Gastrocnemius medialis (tissue), 4 donors: ENCODE measurements around the gene CSTA. TPM values are rescaled to one million over a fixed set of nuclear protein-coding genes. Genes with fewer than 3 reads are reported as not detected.
A peak's percentile ranks its signal among the peaks of the same experiment; 100 is the strongest.

Experiments used
- ATAC-seq, 2 donors: fragments of 150-250 bp; one replicate each; pipeline ENCODE4 v1.9.1; 2016
- DNase-seq, 2 donors: peaks; one replicate each; pipeline ENCODE4 v3.0.0-alpha.2; 2019
- H3K27ac ChIP-seq, 4 donors: fragments of 200-600 bp; sonication (generic); 1 replicate in 1 of 4; 2 replicates in 3 of 4; pipeline ENCODE4 v1.5.1; 2016 to 2018; ENCODE audit warnings: mild to moderate bottlenecking in 2 of 4, moderate library complexity in 1 of 4
- H3K27me3 ChIP-seq, 3 donors: fragments of 200-600 bp; sonication (generic) in 2 of 3; 1 replicate in 1 of 3; 2 replicates in 2 of 3; pipeline versions ENCODE4 v1.5.1 to v1.6.0; 2016 to 2019; ENCODE audit warnings: mild to moderate bottlenecking in 1 of 3, moderate library complexity in 1 of 3
- H3K36me3 ChIP-seq, 2 donors: fragments of 200-600 bp; sonication (generic) in 1 of 2; one replicate each; pipeline ENCODE4 v1.5.1; 2017 to 2018
- H3K4me1 ChIP-seq, 2 donors: fragments of 200-600 bp; sonication (generic) in 1 of 2; one replicate each; pipeline ENCODE4 v1.5.1; 2016 to 2017; ENCODE audit warnings: mild to moderate bottlenecking in 2 of 2
- H3K4me3 ChIP-seq, 4 donors: fragments of 200-600 bp; sonication (generic) in 3 of 4; 1 replicate in 1 of 4; 2 replicates in 3 of 4; pipeline ENCODE4 v1.5.1; 2016 to 2019; ENCODE audit warnings: mild to moderate bottlenecking in 2 of 4
- H3K9me3 ChIP-seq, 3 donors: fragments of 200-600 bp; sonication (generic) in 2 of 3; 1 replicate in 1 of 3; 2 replicates in 2 of 3; pipeline ENCODE4 v1.5.1; 2016 to 2019
- POLR2A ChIP-seq, 2 donors: fragments of 450-650 bp; IDR thresholded peaks; one replicate each; pipeline ENCODE4 v1.6.1; 2017; ENCODE audit warnings: antibody characterized with exemption in 2 of 2, mild to moderate bottlenecking in 2 of 2, moderate library complexity in 2 of 2
- in situ Hi-C, 4 donors: fragments of 200-750 bp; cut with MboI; loops; one replicate each; pipeline versions ENCODE4 v1.15.0 to v1.8.0; 2017; ENCODE audit warnings: low sequenced_read_pairs in 4 of 4
- intact Hi-C: fragments of 100-400 bp; cut with DNase I; formaldehyde crosslinking; loops from one replicate; pipeline ENCODE4 v1.15.1; 2023; ENCODE audit warnings: low total_unique reads
- total RNA-seq, 4 donors: library from RNA; depleted of rRNA; stranded (reverse); fragments of >200 nt; gene quantifications; one replicate each; pipeline versions ENCODE4 v1.1.0 to v1.2.3, GENCODE V29; 2016
- TF ChIP-seq, protein P1 (sequence below), 5 experiments: fragments of 450-650 bp in 3 of 5; fragments of 200-600 bp in 2 of 5; sonication (generic) in 2 of 5; IDR thresholded peaks in 4 of 5; conservative IDR thresholded peaks in 1 of 5; 1 replicate in 4 of 5; 2 replicates in 1 of 5; pipeline ENCODE4 v1.5.1; 2016 to 2019; ENCODE audit warnings: antibody characterized with exemption in 5 of 5, mild to moderate bottlenecking in 3 of 5, moderate library complexity in 3 of 5

Gene CSTA
- total RNA-seq, 4 donors from 2014 or later: 0.58 to 2.4 TPM; not detected in 2

DNA sequence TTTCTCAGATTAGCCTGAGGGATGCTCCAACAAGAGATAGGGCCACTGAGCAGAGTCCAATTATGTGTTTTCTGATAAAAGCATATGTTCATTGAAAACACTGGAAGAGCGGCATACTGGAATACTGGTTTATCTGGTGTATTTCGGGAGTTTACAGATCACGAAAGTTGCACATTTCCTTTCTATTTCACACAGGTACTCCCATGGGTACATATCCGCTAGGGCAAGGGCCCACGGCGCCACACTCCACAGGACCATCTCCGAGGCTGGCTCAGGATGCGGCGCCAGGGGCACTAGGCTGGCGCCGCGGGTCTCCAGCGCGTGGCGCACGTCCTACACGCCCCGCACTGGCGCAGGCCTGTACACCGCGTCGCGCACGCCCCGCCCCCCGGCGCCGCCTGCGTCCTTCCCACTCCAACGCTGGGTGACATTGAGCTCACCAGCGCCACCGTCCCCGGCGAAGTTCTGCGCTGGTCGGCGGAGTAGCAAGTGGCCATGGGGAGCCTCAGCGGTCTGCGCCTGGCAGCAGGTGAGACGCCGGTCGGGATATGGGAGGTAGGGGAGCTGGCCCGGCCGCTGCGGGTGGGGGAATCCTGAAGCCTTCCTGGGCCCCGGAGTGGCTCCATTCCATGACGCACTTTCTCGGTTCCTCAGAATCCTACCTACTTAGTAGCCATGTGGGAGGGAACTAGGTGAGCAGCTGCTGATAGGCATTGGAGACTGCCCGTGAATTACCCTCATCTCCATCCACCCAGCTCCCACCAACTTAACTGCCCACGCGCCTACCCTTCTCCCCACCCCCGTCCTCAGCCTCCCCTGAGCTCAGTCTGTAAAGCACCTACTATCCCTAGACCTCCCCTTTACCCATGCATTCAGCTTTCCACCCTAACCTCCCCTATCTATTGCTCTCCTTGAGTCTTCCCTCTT is 59.0 kb downstream of the CSTA start, which contains the start of gene FAM162A:
Gene FAM162A, plus strand, starts transcription at position 412 of the 927 bp plus-strand sequence. Its CDS starts 84 bp downstream, at position 496.
- peak; percentile 83 to 86 for ATAC-seq
- Histone ChIP-seq H3K27ac (peak within 1 kb of the TSS; percentile 89 to 97 (median 93)), H3K36me3 (peaks cover 0 to 4% of the 10 kb centered on the region in 2 donors), H3K4me3 (peak within 1 kb of the TSS; percentile 73 to 96 (median 86)), H3K9me3 (no peaks in the 10 kb centered on the region), H3K4me1 (peaks cover 24% of the 10 kb centered on the region in 2 donors), H3K27me3 (no peaks in the 10 kb centered on the region)
- intact Hi-C loops: loop anchor here (1.0 to 10.0 kb wide), 10 partner anchors 32 to 1201 kb away; partner anchors contain the start of genes EAF2, GOLGB1, HACD2 and IQCB1
- peak; percentile 93 to 95 for TF ChIP-seq POLR2A (IDR thresholded peaks at IDR 0.05)
- TF ChIP-seq, protein P1, sequence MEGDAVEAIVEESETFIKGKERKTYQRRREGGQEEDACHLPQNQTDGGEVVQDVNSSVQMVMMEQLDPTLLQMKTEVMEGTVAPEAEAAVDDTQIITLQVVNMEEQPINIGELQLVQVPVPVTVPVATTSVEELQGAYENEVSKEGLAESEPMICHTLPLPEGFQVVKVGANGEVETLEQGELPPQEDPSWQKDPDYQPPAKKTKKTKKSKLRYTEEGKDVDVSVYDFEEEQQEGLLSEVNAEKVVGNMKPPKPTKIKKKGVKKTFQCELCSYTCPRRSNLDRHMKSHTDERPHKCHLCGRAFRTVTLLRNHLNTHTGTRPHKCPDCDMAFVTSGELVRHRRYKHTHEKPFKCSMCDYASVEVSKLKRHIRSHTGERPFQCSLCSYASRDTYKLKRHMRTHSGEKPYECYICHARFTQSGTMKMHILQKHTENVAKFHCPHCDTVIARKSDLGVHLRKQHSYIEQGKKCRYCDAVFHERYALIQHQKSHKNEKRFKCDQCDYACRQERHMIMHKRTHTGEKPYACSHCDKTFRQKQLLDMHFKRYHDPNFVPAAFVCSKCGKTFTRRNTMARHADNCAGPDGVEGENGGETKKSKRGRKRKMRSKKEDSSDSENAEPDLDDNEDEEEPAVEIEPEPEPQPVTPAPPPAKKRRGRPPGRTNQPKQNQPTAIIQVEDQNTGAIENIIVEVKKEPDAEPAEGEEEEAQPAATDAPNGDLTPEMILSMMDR (IDR thresholded peaks at IDR 0.05 in 4 of 5, conservative IDR thresholded peaks at IDR 0.05 in 1 of 5): peak in 4 of 5 experiments; percentile 41 to 71 (median 56)
- peak; percentile 85 to 94 for DNase-seq
- in situ Hi-C loops: loop anchor here in 2 of 4 donors (10.0 to 25.0 kb wide), 3 partner anchors 131 to 847 kb away; partner anchors contain the start of genes KPNA1 (in 2 of the 2), HSPBAP1 (in 1 of the 2), POLQ (in 1 of the 2) and SLC49A4 (in 1 of the 2)

DNA sequence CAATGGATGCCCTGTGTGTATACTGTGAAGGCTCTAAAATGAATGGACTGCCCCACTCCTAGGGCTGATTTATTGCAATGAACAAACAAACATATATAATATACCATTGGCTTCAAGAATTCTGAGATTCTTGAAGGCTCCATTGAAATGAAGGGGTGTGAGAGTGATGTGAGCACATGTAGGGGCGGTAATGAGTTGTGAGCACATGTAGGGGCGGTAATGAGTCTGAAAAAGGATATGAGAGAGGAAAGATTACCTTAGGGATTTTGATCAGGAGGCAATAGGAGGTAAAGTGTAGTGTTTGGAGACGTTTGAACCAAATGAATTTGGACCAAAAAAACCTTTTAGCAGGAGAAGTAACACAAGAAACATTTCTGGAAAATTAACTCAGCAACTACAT is 62.7 kb downstream of the CSTA start:
- intact Hi-C loops (loop anchor here (5.0 to 10.0 kb wide), 4 partner anchors 553 to 810 kb away; partner anchors contain the start of genes EAF2, GOLGB1, IQCB1 and PDIA5), in situ Hi-C loops (loop anchor here in 2 of 4 donors (10.0 to 25.0 kb wide), 3 partner anchors 127 to 850 kb away; partner anchors contain the start of genes KPNA1 (in 2 of the 2), HSPBAP1 (in 1 of the 2), POLQ (in 1 of the 2) and SLC49A4 (in 1 of the 2))
- Histone ChIP-seq H3K4me1 (peaks cover 15 to 27% of the 10 kb centered on the region in 2 donors), H3K27me3 (no peaks in the 10 kb centered on the region), H3K27ac (no peak overlapping the region), H3K36me3 (peaks cover 0 to 4% of the 10 kb centered on the region in 2 donors), H3K4me3 (no peak overlapping the region), H3K9me3 (no peaks in the 10 kb centered on the region)
- DNase-seq: no peak
- no peak for TF ChIP-seq POLR2A (IDR thresholded peaks at IDR 0.05)
- TF ChIP-seq, protein P1 (IDR thresholded peaks at IDR 0.05 in 4 of 5, conservative IDR thresholded peaks at IDR 0.05 in 1 of 5): no peak
- ATAC-seq: no peak

DNA sequence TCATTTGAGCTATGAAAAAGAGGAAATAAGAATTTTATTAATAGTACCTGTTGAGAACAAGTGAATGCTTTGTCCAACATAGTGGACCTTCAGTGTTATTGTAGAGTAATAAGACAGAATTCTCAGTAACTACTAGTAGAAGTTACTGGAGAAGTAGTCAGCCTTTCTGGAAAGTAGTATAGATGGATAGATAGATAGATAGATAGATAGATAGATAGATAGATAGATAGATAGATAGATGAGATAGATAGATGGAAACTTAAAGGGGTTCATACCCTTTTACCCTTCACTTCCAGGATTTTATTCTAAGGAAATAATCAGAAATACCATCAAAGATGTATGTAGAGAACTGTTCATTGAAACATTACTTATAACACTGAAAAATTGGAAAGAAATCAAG is 64.1 kb downstream of the CSTA start:
- Histone ChIP-seq H3K9me3 (no peaks in the 10 kb centered on the region), H3K36me3 (peaks cover 0 to 4% of the 10 kb centered on the region in 2 donors), H3K4me1 (peaks cover 15 to 38% of the 10 kb centered on the region in 2 donors), H3K4me3 (no peak overlapping the region), H3K27me3 (no peaks in the 10 kb centered on the region), H3K27ac (no peak overlapping the region)
- TF ChIP-seq, protein P1 (IDR thresholded peaks at IDR 0.05 in 4 of 5, conservative IDR thresholded peaks at IDR 0.05 in 1 of 5): no peak
- no peak for TF ChIP-seq POLR2A (IDR thresholded peaks at IDR 0.05)
- no peak for ATAC-seq
- intact Hi-C loops: loop anchor here (5.0 to 10.0 kb wide), 4 partner anchors 554 to 808 kb away; partner anchors contain the start of genes EAF2, GOLGB1, IQCB1 and PDIA5
- in situ Hi-C loops: loop anchor here in 2 of 4 donors (10.0 to 25.0 kb wide), 3 partner anchors 126 to 852 kb away; partner anchors contain the start of genes KPNA1 (in 2 of the 2), HSPBAP1 (in 1 of the 2), POLQ (in 1 of the 2) and SLC49A4 (in 1 of the 2)
- DNase-seq: no peak

DNA sequence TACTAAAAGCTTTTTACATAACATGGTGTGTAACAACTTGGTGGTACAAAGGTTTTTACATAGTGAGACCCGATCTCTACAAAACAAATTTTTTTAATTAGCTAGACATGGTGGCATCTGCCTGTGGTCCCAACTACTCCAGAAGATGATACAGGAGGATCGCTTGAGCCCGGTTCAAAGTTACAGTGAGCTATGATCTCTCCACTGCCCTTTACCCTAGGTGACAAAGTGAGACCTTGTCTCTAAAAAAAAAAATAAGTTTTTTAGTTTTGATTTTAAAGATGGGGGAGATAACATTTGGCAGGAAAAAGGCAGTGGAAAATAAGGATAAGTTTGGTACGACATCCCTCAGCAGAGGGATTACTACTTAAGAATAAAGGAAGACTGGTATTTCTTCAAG is 64.8 kb downstream of the CSTA start:
- H3K27me3 ChIP-seq: no peaks in the 10 kb centered on the region
- ATAC-seq (no peak), DNase-seq (no peak)
- H3K27ac ChIP-seq: peak overlapping the region in 2 of 4 donors; percentile 29 to 37
- peaks cover 8 to 34% of the 10 kb centered on the region in 2 donors for H3K4me1 ChIP-seq
- no peak for TF ChIP-seq POLR2A (IDR thresholded peaks at IDR 0.05)
- TF ChIP-seq, protein P1 (IDR thresholded peaks at IDR 0.05 in 4 of 5, conservative IDR thresholded peaks at IDR 0.05 in 1 of 5): no peak
- H3K9me3 ChIP-seq: no peaks in the 10 kb centered on the region
- H3K36me3 ChIP-seq: peaks cover 0 to 4% of the 10 kb centered on the region in 2 donors
- intact Hi-C loops: loop anchor here (5.0 to 10.0 kb wide), 5 partner anchors 172 to 807 kb away; partner anchors contain the start of genes DTX3L, EAF2, GOLGB1 and IQCB1
- in situ Hi-C loops: loop anchor here (5.0 to 25.0 kb wide), 5 partner anchors 125 to 853 kb away; partner anchors contain the start of genes KPNA1 (in 2 of the 4), HSPBAP1 (in 1 of the 4), POLQ (in 1 of the 4) and SLC49A4 (in 1 of the 4)
- no peak overlapping the region for H3K4me3 ChIP-seq
